HCEC 1CT (cell line): ENCODE data around the gene ACTMAP.
A peak's percentile ranks its signal among the peaks of the same experiment; 100 is the strongest.

Experiments used
- DNase-seq: peaks from one replicate; pipeline ENCODE4 v3.0.0-alpha.2; 2017

ACTMAP gene

GRCh38 chr19:40717880-40718773 lies 32.1 kb downstream of the ACTMAP start:
- DNase-seq: peak; percentile 34

GRCh38 chr19:40717325-40717879 lies 32.9 kb downstream of the ACTMAP start:
- no peak for DNase-seq

- peak; percentile 95 for DNase-seq
Measured at GRCh38 chr19:40716482-40717324, 33.6 kb downstream of the ACTMAP start, which contains the start of the genes COQ8B and ITPKC. Gene COQ8B (minus strand): TSS chr19:40716886. CDS start chr19:40714632, 2,254 bp downstream. Gene ITPKC (plus strand): TSS chr19:40717112. CDS start chr19:40717136, 24 bp downstream.

GRCh38 chr19:40716031-40716481 lies 34.2 kb downstream of the ACTMAP start:
- DNase-seq: peak; percentile 78

GRCh38 chr19:40714441-40715299 lies 35.6 kb downstream of the ACTMAP start:
- DNase-seq: peak; percentile 88

GRCh38 chr19:40713939-40714338 lies 36.3 kb downstream of the ACTMAP start:
- no peak for DNase-seq

GRCh38 chr19:40709817-40710216 lies 40.5 kb downstream of the ACTMAP start:
- no peak for DNase-seq

GRCh38 chr19:40707615-40708014 lies 42.7 kb downstream of the ACTMAP start:
- no peak for DNase-seq

- DNase-seq: no peak
Measured at GRCh38 chr19:40705950-40706619, 44.2 kb downstream of the ACTMAP start.

GRCh38 chr19:40705362-40705651 lies 45.0 kb downstream of the ACTMAP start:
- DNase-seq: no peak

- no peak for DNase-seq
Measured at GRCh38 chr19:40704491-40705361, 45.6 kb downstream of the ACTMAP start.

GRCh38 chr19:40703029-40703755 lies 47.1 kb downstream of the ACTMAP start:
- no peak for DNase-seq

- no peak for DNase-seq
Measured at GRCh38 chr19:40702337-40703012, 47.8 kb downstream of the ACTMAP start.

- DNase-seq: no peak
Measured at GRCh38 chr19:40701758-40702157, 48.5 kb downstream of the ACTMAP start.

GRCh38 chr19:40700083-40700482 lies 50.2 kb downstream of the ACTMAP start:
- no peak for DNase-seq

- no peak for DNase-seq
Measured at GRCh38 chr19:40697007-40697406, 53.3 kb downstream of the ACTMAP start.

GRCh38 chr19:40695881-40696280 lies 54.4 kb downstream of the ACTMAP start:
- DNase-seq: no peak

GRCh38 chr19:40693896-40694295 lies 56.4 kb downstream of the ACTMAP start:
- DNase-seq: no peak

GRCh38 chr19:40693150-40693788 lies 57.0 kb downstream of the ACTMAP start:
- DNase-seq: no peak
